GM12891 (cell line): ENCODE measurements around the gene TMEM131.

ENCODE experiments used
- POLR2A ChIP-seq: IDR thresholded peaks from 2 replicates; pipeline ENCODE4 v1.6.1; 2011; ENCODE audit warnings: low read depth, low read length, control low read depth
- POLR2AphosphoS5 ChIP-seq: IDR thresholded peaks from 2 replicates; pipeline ENCODE4 v1.6.1; 2011; ENCODE audit warnings: low read depth, low read length, control low read depth
- SPI1 ChIP-seq: IDR thresholded peaks from 2 replicates; pipeline ENCODE4 v1.6.1; 2011; ENCODE audit warnings: low read depth, low read length, control low read depth

DNA sequence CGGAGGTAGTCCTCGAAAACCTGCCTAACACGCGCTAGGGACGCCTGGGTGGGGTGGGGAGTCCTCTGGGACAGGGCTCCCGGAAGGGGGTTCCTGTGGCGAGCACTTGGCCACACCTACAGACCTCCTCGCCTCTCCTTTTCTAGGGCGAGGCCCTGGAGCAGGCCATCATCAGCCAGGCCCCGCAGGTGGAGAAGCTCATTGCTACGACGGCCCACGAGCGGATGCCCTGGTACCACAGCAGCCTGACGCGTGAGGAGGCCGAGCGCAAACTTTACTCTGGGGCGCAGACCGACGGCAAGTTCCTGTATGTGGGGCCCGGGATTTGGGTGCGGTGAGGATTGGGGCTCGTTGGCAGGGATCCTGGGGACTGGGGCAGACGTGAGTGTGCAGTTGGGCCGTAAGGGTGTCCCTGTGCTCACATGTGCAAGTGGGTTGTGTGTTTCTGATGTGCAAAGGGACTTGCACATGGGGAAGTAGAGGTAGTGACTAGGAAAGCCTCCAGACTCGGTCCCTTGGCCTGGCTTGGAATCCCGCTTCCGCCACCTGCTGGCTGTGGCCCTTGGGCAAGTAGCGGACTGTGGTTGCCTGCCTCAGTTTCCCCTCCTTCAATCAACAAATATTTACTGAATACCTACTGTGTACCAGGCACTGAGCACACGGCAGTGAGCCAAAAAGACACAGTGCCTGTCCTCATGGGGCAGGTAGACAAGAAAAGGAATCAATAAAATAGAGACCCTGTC is 270.6 kb downstream of the TMEM131 start:
- TF ChIP-seq POLR2A: no peak
- TF ChIP-seq SPI1: no peak
- TF ChIP-seq POLR2AphosphoS5: no peak
